Measurements from ENCODE around the gene BNIP5.
A peak's percentile ranks its signal among the peaks of the same experiment; 100 is the strongest.

BNIP5 gene

GRCh38 chr6:36309900-36310299 is 26.8 kb downstream of the BNIP5 start:
- in situ Hi-C loops (cut with HindIII; ENCODE audit: low sequenced_read_pairs), result no loop called here
- no peak for TF ChIP-seq CTCF (IDR thresholded peaks at IDR 0.05; ENCODE audit: low read depth, low read length, missing control alignments)

GRCh38 chr6:36309203-36309602 is 27.5 kb downstream of the BNIP5 start:
- no peak for TF ChIP-seq CTCF (IDR thresholded peaks at IDR 0.05; ENCODE audit: low read depth, low read length, missing control alignments)
- in situ Hi-C loops (cut with HindIII; ENCODE audit: low sequenced_read_pairs), result no loop called here
- no peak for DNase-seq (ENCODE audit: low read depth)
- no peak overlapping the region for H3K4me3 ChIP-seq (ENCODE audit: low read depth, low read length)

More at GRCh38 chr6:36309900-36310299, 26.8 kb downstream of the BNIP5 start:
- no peak for DNase-seq (ENCODE audit: low read depth)
- no peak overlapping the region for H3K4me3 ChIP-seq (ENCODE audit: low read depth, low read length)

- in situ Hi-C loops (cut with HindIII; ENCODE audit: low sequenced_read_pairs), result no loop called here
- DNase-seq (ENCODE audit: low read depth), result no peak
- H3K4me3 ChIP-seq (ENCODE audit: low read depth, low read length), result no peak overlapping the region
- no peak for TF ChIP-seq CTCF (IDR thresholded peaks at IDR 0.05; ENCODE audit: low read depth, low read length, missing control alignments)
Observed at GRCh38 chr6:36308514-36308913, 28.2 kb downstream of the BNIP5 start.

DNA sequence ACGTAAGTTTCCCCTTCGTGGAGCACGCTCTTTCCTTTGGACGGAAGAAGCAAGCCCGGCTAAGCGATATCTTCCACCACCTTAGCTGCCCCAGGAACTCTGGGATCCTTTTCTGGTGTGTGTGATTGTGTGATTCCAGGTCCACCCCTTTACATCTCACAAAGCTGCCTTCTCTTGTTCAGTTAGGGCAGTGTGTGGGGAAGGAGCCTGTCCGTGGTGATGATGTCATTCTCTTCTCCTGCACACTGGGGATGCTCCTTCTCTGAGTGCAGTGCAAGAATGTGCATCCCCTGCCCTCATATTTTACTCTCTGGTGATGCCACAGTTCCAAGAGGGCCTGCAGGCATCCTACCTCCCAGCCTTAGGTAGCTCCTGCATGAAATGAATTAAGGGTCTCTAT is 30.3 kb downstream of the BNIP5 start:
- no peak overlapping the region for H3K4me3 ChIP-seq (ENCODE audit: low read depth, low read length)
- TF ChIP-seq CTCF (IDR thresholded peaks at IDR 0.05; ENCODE audit: low read depth, low read length, missing control alignments), result no peak
- no peak for DNase-seq (ENCODE audit: low read depth)
- in situ Hi-C loops (cut with HindIII; ENCODE audit: low sequenced_read_pairs), result no loop called here

DNA sequence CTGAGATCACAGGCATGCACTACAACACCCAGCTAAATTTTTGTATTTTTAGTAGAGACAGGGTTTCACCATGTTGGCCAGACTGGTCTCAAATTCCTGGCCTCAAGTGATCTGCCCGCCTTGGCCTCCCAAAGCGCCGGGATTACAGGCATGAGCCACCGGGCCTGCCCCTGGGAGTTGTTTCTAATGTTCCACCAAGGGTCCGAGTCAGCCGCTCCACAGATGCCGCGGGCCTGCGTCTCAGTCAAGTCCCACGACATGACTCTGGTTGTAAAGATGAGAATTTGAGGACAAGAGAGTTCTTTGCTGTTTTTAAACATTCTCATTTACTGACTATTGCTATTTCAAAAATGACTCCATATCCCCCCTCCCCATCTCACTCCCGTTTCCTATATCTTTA is 30.8 kb downstream of the BNIP5 start:
- no peak for TF ChIP-seq CTCF (IDR thresholded peaks at IDR 0.05; ENCODE audit: low read depth, low read length, missing control alignments)
- in situ Hi-C loops (cut with HindIII; ENCODE audit: low sequenced_read_pairs), result no loop called here
- no peak overlapping the region for H3K4me3 ChIP-seq (ENCODE audit: low read depth, low read length)
- DNase-seq (ENCODE audit: low read depth), result no peak

DNA sequence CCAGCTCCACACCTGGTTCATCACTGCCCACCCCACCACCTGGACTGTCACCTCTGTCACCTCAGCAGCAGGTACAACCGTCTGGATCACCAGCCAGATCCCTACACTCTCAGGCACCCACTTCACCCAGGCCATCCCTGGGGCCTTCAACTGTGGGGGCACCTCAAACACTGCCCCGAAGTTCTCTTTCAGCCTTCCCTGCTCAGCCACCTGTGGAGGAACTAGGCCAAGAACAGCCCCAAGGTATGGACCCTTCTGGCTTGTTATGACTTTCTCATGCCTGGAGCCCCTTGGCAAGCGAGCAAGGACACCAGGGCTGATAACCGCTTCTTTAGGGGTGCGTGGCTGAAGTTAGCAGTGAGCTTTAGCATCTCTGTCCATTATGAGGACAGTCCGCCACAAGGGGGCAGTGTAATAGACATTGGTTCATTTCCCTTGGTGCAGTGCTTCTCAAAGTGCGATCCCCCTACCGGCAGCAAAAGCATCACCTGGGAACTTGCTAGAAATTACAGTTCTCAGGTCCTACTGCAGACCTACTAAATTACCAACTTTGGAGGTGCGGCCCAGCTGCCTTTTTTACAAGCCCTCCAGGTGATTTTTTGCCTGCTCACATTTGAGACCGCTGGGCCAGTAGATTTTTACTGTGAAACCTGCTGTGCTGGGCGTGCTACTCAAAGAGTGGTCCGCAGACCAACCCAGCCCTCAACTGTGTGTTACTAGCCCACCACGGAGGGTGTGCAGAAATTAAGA is 34.3 kb downstream of the BNIP5 start:
- H3K4me3 ChIP-seq (ENCODE audit: low read depth, low read length), result no peak overlapping the region
- DNase-seq (ENCODE audit: low read depth), result peak; percentile 86
- in situ Hi-C loops (cut with HindIII; ENCODE audit: low sequenced_read_pairs), result loop anchor here (5.0 kb wide), 1 partner anchor 65 kb away; no protein-coding TSS in a partner anchor
- peak; percentile 98 for TF ChIP-seq CTCF (IDR thresholded peaks at IDR 0.05; ENCODE audit: low read depth, low read length, missing control alignments)

Data from astrocyte of the cerebellum (primary cell).